ENCODE data around the gene LMAN2. TPM values are rescaled to one million over a fixed set of nuclear protein-coding genes. Genes with fewer than 3 reads are reported as not detected.
"Not testable (repeated sequence)": the region's sequence is repeated elsewhere in the genome, so short reads cannot be mapped to it uniquely, and the experiment has no call there.

The LMAN2 gene
- total RNA-seq, 1 donor from 2014 or later: 130 TPM

- no peaks in the 10 kb centered on the region for H3K27me3 Mint-ChIP-seq (ENCODE audit: low read depth)
- H3K4me1 Mint-ChIP-seq (ENCODE audit: low read depth): peaks cover 45% of the 10 kb centered on the region
- H3K27ac Mint-ChIP-seq: no peak overlapping the region
- no peaks in the 10 kb centered on the region for H3K9me3 Mint-ChIP-seq
- peaks cover 42% of the 10 kb centered on the region for H3K36me3 Mint-ChIP-seq (ENCODE audit: low read depth)
- DNase-seq (ENCODE audit: low spot score): no peak
- no peak overlapping the region for H3K4me3 Mint-ChIP-seq (ENCODE audit: low read depth)
- intact Hi-C loops (cut with micrococcal nuclease): no loop called here
Measured at GRCh38 chr5:177366528-177367322, 15.3 kb upstream of the LMAN2 start.

- intact Hi-C loops (cut with micrococcal nuclease): no loop called here
- H3K4me3 Mint-ChIP-seq (ENCODE audit: low read depth): no peak overlapping the region
- H3K36me3 Mint-ChIP-seq (ENCODE audit: low read depth): peaks cover 38% of the 10 kb centered on the region
- no peaks in the 10 kb centered on the region for H3K9me3 Mint-ChIP-seq
- H3K27ac Mint-ChIP-seq: no peak overlapping the region
- H3K27me3 Mint-ChIP-seq (ENCODE audit: low read depth): no peaks in the 10 kb centered on the region
- no peak for DNase-seq (ENCODE audit: low spot score)
- peaks cover 43% of the 10 kb centered on the region for H3K4me1 Mint-ChIP-seq (ENCODE audit: low read depth)
Measured at GRCh38 chr5:177365845-177366527, 14.5 kb upstream of the LMAN2 start.

- peaks cover 52% of the 10 kb centered on the region for H3K4me1 Mint-ChIP-seq (ENCODE audit: low read depth)
- DNase-seq (ENCODE audit: low spot score): no peak
- H3K27ac Mint-ChIP-seq: peak overlapping the region; percentile 53
- peaks cover 41% of the 10 kb centered on the region for H3K36me3 Mint-ChIP-seq (ENCODE audit: low read depth)
- H3K4me3 Mint-ChIP-seq (ENCODE audit: low read depth): peak overlapping the region; percentile 53
- H3K9me3 Mint-ChIP-seq: no peaks in the 10 kb centered on the region
- H3K27me3 Mint-ChIP-seq (ENCODE audit: low read depth): no peaks in the 10 kb centered on the region
- intact Hi-C loops (cut with micrococcal nuclease): loop anchor here (1.0 to 5.0 kb wide), 3 partner anchors 13 to 52 kb away; partner anchors contain the start of genes LMAN2, MXD3 and PFN3
Measured at GRCh38 chr5:177364159-177364962, 12.9 kb upstream of the LMAN2 start.

- Mint-ChIP-seq H3K4me3 (ENCODE audit: low read depth) (no peak overlapping the region), H3K27ac (no peak overlapping the region), H3K9me3 (no peaks in the 10 kb centered on the region), H3K27me3 (ENCODE audit: low read depth) (no peaks in the 10 kb centered on the region), H3K36me3 (ENCODE audit: low read depth) (peaks cover 33% of the 10 kb centered on the region), H3K4me1 (ENCODE audit: low read depth) (peaks cover 54% of the 10 kb centered on the region)
- no peak for DNase-seq (ENCODE audit: low spot score)
- intact Hi-C loops (cut with micrococcal nuclease): loop anchor here (5.0 kb wide), 2 partner anchors 39 to 51 kb away; partner anchors contain the start of genes MXD3 and PFN3
Measured at GRCh38 chr5:177363565-177363964, 12.1 kb upstream of the LMAN2 start.

- DNase-seq (ENCODE audit: low spot score): peak; percentile 44
- H3K27me3 Mint-ChIP-seq (ENCODE audit: low read depth): no peaks in the 10 kb centered on the region
- intact Hi-C loops (cut with micrococcal nuclease): loop anchor here (5.0 kb wide), 2 partner anchors 39 to 51 kb away; partner anchors contain the start of genes MXD3 and PFN3
- H3K4me3 Mint-ChIP-seq (ENCODE audit: low read depth): peak overlapping the region; percentile 64
- peaks cover 51% of the 10 kb centered on the region for H3K4me1 Mint-ChIP-seq (ENCODE audit: low read depth)
- H3K9me3 Mint-ChIP-seq: no peaks in the 10 kb centered on the region
- H3K27ac Mint-ChIP-seq: peak overlapping the region; percentile 43
- H3K36me3 Mint-ChIP-seq (ENCODE audit: low read depth): peaks cover 28% of the 10 kb centered on the region
Measured at GRCh38 chr5:177362610-177363507, 11.4 kb upstream of the LMAN2 start.

- Mint-ChIP-seq H3K4me3 (ENCODE audit: low read depth) (peak overlapping the region; percentile 63), H3K4me1 (ENCODE audit: low read depth) (peaks cover 56% of the 10 kb centered on the region), H3K36me3 (ENCODE audit: low read depth) (peaks cover 28% of the 10 kb centered on the region), H3K27me3 (ENCODE audit: low read depth) (no peaks in the 10 kb centered on the region), H3K9me3 (no peaks in the 10 kb centered on the region), H3K27ac (peak overlapping the region; percentile 43)
- intact Hi-C loops (cut with micrococcal nuclease): loop anchor here (5.0 kb wide), 2 partner anchors 40 to 50 kb away; partner anchors contain the start of genes MXD3 and PFN3
- DNase-seq (ENCODE audit: low spot score): no peak
Measured at GRCh38 chr5:177362292-177362609, 10.8 kb upstream of the LMAN2 start.

- peak overlapping the region; percentile 43 for H3K27ac Mint-ChIP-seq
- peaks cover 25% of the 10 kb centered on the region for H3K36me3 Mint-ChIP-seq (ENCODE audit: low read depth)
- H3K4me1 Mint-ChIP-seq (ENCODE audit: low read depth): peaks cover 62% of the 10 kb centered on the region
- peak overlapping the region; percentile 63 for H3K4me3 Mint-ChIP-seq (ENCODE audit: low read depth)
- intact Hi-C loops (cut with micrococcal nuclease): loop anchor here (5.0 kb wide), 2 partner anchors 41 to 49 kb away; partner anchors contain the start of genes MXD3 and PFN3
- no peak for DNase-seq (ENCODE audit: low spot score)
- H3K9me3 Mint-ChIP-seq: no peaks in the 10 kb centered on the region
- no peaks in the 10 kb centered on the region for H3K27me3 Mint-ChIP-seq (ENCODE audit: low read depth)
Measured at GRCh38 chr5:177361418-177362291, 10.2 kb upstream of the LMAN2 start.

GRCh38 chr5:177360740-177361139, 9.3 kb upstream of the LMAN2 start:
- H3K4me1 Mint-ChIP-seq (ENCODE audit: low read depth): peaks cover 66% of the 10 kb centered on the region
- not testable (repeated sequence) for H3K27ac Mint-ChIP-seq; H3K27me3 Mint-ChIP-seq (ENCODE audit: low read depth); H3K4me3 Mint-ChIP-seq (ENCODE audit: low read depth); DNase-seq (ENCODE audit: low spot score); H3K9me3 Mint-ChIP-seq
- peaks cover 19% of the 10 kb centered on the region for H3K36me3 Mint-ChIP-seq (ENCODE audit: low read depth)
- intact Hi-C loops (cut with micrococcal nuclease): loop anchor here (5.0 kb wide), 2 partner anchors 42 to 48 kb away; partner anchors contain the start of genes MXD3 and PFN3

- Mint-ChIP-seq H3K4me1 (ENCODE audit: low read depth) (peaks cover 62% of the 10 kb centered on the region), H3K36me3 (ENCODE audit: low read depth) (peaks cover 17% of the 10 kb centered on the region), H3K4me3 (ENCODE audit: low read depth) (peak overlapping the region; percentile 69), H3K27me3 (ENCODE audit: low read depth) (no peaks in the 10 kb centered on the region), H3K9me3 (peaks cover 8% of the 10 kb centered on the region), H3K27ac (no peak overlapping the region)
- intact Hi-C loops (cut with micrococcal nuclease): loop anchor here (5.0 kb wide), 2 partner anchors 42 to 48 kb away; partner anchors contain the start of genes MXD3 and PFN3
- no peak for DNase-seq (ENCODE audit: low spot score)
Measured at GRCh38 chr5:177359860-177360259, 8.4 kb upstream of the LMAN2 start.

GRCh38 chr5:177359451-177359851, 8.0 kb upstream of the LMAN2 start:
- Mint-ChIP-seq H3K27me3 (ENCODE audit: low read depth) (no peaks in the 10 kb centered on the region), H3K4me3 (ENCODE audit: low read depth) (peak overlapping the region; percentile 88), H3K4me1 (ENCODE audit: low read depth) (peaks cover 59% of the 10 kb centered on the region), H3K36me3 (ENCODE audit: low read depth) (peaks cover 15% of the 10 kb centered on the region), H3K27ac (no peak overlapping the region), H3K9me3 (peaks cover 8% of the 10 kb centered on the region)
- intact Hi-C loops (cut with micrococcal nuclease): no loop called here
- DNase-seq (ENCODE audit: low spot score): no peak

GRCh38 chr5:177358370-177358819, 6.9 kb upstream of the LMAN2 start:
- Mint-ChIP-seq H3K27ac (peak overlapping the region; percentile 30), H3K9me3 (peaks cover 8% of the 10 kb centered on the region), H3K4me3 (ENCODE audit: low read depth) (peak overlapping the region; percentile 88), H3K27me3 (ENCODE audit: low read depth) (no peaks in the 10 kb centered on the region), H3K4me1 (ENCODE audit: low read depth) (peaks cover 55% of the 10 kb centered on the region), H3K36me3 (ENCODE audit: low read depth) (peaks cover 15% of the 10 kb centered on the region)
- intact Hi-C loops (cut with micrococcal nuclease): no loop called here
- DNase-seq (ENCODE audit: low spot score): no peak
